ENCODE data around the gene MTG2. TPM values are rescaled to one million over a fixed set of nuclear protein-coding genes. Genes with fewer than 3 reads are reported as not detected.

Gene MTG2
- polyA plus RNA-seq, 1 donor = 30.9 TPM

DNA sequence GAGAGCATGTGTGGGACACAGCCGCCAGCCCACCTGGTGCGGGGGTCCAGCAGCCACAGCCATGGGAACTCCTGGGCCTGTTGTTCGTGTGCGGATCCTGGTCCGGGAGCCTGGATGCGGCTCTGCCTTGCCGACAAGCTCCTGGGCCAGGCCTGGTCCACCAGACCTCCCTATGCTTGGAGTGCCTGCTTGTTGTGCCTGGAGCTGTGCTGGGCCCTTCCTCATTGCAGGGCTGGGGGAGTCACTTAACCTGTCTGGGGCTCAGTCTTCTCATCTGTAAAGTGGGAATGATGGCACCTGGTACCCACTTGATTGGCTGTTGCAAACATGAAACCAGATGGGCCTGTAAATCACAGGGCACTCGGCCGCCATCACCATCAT is 52.9 kb downstream of the MTG2 start:
- no CpG with 5 or more reads among the region's 9 CpGs for WGBS (ENCODE audit: insufficient coverage, low lambda C conversion rate)
- Histone ChIP-seq H3K4me3 (ENCODE audit: low read length) (no peak overlapping the region), H3K27ac (ENCODE audit: low read length) (no peak overlapping the region), H3K36me3 (ENCODE audit: control insufficient read depth, insufficient read depth, low read length) (peaks cover 1% of the 10 kb centered on the region), H3K4me1 (ENCODE audit: control insufficient read depth, insufficient read depth, low read length) (peaks cover 9% of the 10 kb centered on the region), H3K27me3 (ENCODE audit: control insufficient read depth, insufficient read depth, low read length) (no peaks in the 10 kb centered on the region), H3K9me3 (ENCODE audit: control insufficient read depth, low read depth, low read length) (no peaks in the 10 kb centered on the region)
- DNase-seq = no peak

DNA sequence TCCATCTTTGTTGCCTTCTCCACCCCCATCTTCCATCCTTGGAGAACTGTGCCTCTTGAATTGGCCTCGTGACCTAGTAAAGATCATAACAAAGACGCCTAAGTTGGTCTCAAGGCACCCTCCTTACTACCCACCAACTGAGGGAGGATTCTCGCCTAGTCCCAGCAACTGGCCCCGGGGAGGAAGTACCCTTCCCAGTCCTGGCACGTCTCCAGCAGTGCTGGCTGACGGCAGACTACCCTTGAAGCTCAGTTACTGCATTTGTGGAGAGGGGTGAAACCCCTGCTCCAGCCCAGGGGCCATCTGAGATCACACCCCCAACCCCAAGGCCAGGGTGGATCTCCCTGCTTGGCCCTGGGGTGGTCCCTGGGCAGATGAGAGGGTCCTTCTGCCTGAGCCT is 53.4 kb downstream of the MTG2 start:
- no CpG with 5 or more reads among the region's 6 CpGs for WGBS (ENCODE audit: insufficient coverage, low lambda C conversion rate)
- Histone ChIP-seq H3K4me3 (ENCODE audit: low read length) (no peak overlapping the region), H3K4me1 (ENCODE audit: control insufficient read depth, insufficient read depth, low read length) (peaks cover 9% of the 10 kb centered on the region), H3K27ac (ENCODE audit: low read length) (no peak overlapping the region), H3K27me3 (ENCODE audit: control insufficient read depth, insufficient read depth, low read length) (no peaks in the 10 kb centered on the region), H3K36me3 (ENCODE audit: control insufficient read depth, insufficient read depth, low read length) (peaks cover 4% of the 10 kb centered on the region), H3K9me3 (ENCODE audit: control insufficient read depth, low read depth, low read length) (no peaks in the 10 kb centered on the region)
- DNase-seq = no peak

DNA sequence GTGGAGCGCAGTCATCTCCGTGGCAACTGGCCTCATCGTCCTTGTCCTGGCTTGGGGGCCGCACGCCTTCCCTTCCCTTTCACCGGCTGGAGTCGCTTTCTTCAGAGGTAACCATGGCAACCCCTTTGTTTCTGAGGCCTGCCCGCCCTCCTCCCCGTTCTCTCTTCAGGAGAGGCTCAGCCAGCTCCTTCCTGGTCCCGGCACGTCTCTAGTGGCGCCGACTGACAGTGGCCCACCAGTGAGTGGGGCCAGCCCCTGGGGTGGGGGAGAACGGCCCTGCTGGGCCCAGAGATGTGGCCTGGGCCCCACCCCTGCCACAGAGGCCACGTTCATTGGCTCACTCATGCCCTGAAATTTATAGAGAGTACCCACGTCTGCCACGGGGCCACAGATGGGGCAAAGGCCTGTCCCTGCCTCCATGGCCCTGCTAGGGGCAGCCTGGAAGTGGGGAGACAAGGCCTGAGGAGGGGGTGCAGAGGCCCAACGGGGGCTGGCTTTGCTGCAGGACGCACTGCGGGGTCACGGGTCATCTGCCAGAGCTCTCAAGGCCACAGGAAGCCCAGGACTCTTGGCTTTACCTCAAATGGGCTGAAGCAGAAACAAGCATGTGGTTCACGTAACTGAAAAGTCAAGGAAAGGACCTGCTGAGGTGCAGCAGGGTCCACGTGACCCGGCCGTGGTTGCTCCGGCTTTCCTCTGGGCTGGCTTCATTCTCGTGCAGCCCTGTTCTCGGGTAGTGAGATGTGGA is 54.1 kb downstream of the MTG2 start:
- no peak overlapping the region for H3K27ac ChIP-seq (ENCODE audit: low read length)
- H3K4me1 ChIP-seq (ENCODE audit: control insufficient read depth, insufficient read depth, low read length) = peaks cover 13% of the 10 kb centered on the region
- DNase-seq = peak in 1 of 2 donors; percentile 17
- no peaks in the 10 kb centered on the region for H3K27me3 ChIP-seq (ENCODE audit: control insufficient read depth, insufficient read depth, low read length)
- WGBS (ENCODE audit: insufficient coverage, low lambda C conversion rate) = no CpG with 5 or more reads among the region's 28 CpGs
- no peak overlapping the region for H3K4me3 ChIP-seq (ENCODE audit: low read length)
- peaks cover 8% of the 10 kb centered on the region for H3K36me3 ChIP-seq (ENCODE audit: control insufficient read depth, insufficient read depth, low read length)
- no peaks in the 10 kb centered on the region for H3K9me3 ChIP-seq (ENCODE audit: control insufficient read depth, low read depth, low read length)

DNA sequence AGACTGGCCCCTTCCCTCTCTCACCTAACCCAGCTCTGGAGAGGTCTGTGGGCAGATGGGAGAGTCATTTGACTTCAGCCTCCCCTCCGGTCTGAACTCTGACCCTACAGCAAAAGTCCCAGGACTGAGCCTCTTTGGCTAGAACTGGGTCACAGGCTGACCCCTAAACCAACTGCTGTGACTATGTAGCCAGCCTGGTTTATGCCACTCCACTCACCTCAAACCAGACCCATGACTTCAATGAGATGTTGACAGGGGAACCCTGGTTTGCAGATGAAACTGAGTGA is 54.6 kb downstream of the MTG2 start:
- H3K4me1 ChIP-seq (ENCODE audit: control insufficient read depth, insufficient read depth, low read length) = peaks cover 13% of the 10 kb centered on the region
- no peaks in the 10 kb centered on the region for H3K9me3 ChIP-seq (ENCODE audit: control insufficient read depth, low read depth, low read length)
- no CpG with 5 or more reads among the region's 1 CpG for WGBS (ENCODE audit: insufficient coverage, low lambda C conversion rate)
- no peaks in the 10 kb centered on the region for H3K27me3 ChIP-seq (ENCODE audit: control insufficient read depth, insufficient read depth, low read length)
- H3K36me3 ChIP-seq (ENCODE audit: control insufficient read depth, insufficient read depth, low read length) = peaks cover 10% of the 10 kb centered on the region
- no peak overlapping the region for H3K4me3 ChIP-seq (ENCODE audit: low read length)
- no peak for DNase-seq
- H3K27ac ChIP-seq (ENCODE audit: low read length) = no peak overlapping the region

DNA sequence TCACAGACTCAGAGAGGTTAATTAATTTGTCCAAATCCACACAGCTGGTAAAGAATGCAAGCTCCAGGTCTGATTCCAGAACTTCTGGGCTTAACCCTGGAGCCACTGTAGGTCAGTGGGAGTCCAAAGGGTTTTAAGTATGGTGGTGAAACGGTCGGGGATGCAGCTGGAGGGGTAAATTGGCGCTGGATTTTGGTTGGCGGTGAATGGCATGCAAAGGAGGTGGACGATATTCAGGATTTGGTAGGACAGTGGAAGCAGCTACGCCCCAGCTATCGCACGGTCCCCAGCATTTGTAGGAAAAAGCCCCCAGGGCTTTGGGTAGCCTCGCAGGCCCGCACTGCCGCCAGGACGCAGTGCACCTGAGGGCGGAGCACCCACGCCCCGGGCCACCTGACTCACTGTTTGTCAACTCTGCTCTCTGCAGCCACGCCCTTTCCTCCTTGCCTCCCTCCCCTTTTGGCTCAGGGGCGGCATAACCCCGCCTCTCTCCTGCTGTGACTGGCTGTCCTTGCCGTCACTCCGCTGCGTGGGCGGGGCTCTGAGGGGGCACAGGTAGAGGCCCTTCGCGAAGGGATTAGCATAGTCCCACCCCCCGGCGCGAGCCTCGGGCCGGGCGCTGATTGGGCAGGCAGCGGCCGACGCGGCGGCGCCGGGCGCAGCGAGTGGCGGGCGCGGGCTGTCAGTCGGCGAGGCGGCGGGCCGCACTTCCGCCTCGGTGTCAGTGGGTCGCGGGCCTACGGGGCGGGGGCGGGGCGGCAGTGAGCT is 55.2 kb downstream of the MTG2 start, which contains the start of gene OSBPL2:
Gene OSBPL2 (plus strand): TSS at position 721 of the 768 bp plus-strand sequence. CDS start 17,664 bp downstream, outside the sequence.
- Histone ChIP-seq H3K36me3 (ENCODE audit: control insufficient read depth, insufficient read depth, low read length) (peaks cover 15% of the 10 kb centered on the region), H3K27me3 (ENCODE audit: control insufficient read depth, insufficient read depth, low read length) (no peaks in the 10 kb centered on the region), H3K4me1 (ENCODE audit: control insufficient read depth, insufficient read depth, low read length) (peaks cover 13% of the 10 kb centered on the region), H3K9me3 (ENCODE audit: control insufficient read depth, low read depth, low read length) (no peaks in the 10 kb centered on the region), H3K27ac (ENCODE audit: low read length) (peak within 1 kb of the TSS; percentile 13), H3K4me3 (ENCODE audit: low read length) (peak within 1 kb of the TSS; percentile 67)
- DNase-seq = peak; percentile 99 to 100
- WGBS (ENCODE audit: insufficient coverage, low lambda C conversion rate) = no CpG with 5 or more reads among the region's 55 CpGs

DNA sequence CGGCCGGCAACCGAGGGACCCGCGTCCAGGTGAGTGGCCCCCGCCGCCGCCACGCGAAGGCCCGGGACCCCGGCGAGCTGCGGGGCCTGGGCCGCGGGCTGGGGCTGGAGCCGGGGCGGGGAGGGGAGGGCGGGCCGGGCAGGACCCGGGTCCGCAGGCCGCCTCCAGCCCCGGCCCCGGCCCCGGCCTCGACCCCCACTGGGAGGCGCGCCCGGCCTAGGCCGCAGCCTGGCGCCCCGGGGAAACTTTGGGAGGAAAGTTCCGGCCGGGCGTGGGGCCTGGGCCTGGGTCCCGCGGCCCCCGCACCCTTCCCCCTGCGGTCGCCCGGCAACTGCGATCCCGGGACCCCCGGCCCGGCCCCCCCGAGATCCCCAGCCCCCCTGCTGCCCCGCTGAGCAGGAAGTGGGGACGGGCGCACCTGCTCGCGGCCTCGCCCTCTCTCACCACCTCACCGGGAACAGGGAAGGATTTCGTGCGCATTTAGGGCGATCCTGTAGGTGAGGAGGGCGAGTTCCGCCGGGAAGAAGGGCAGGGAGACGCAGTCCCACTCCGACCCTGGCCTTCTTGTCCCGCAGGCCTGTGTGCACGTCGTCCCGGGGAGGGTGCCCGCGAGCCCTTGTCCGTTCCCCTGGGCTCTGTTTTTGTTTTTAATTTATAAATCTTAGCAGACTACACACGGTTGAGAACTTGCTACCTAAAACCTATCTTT is 55.9 kb downstream of the MTG2 start:
- peaks cover 13% of the 10 kb centered on the region for H3K4me1 ChIP-seq (ENCODE audit: control insufficient read depth, insufficient read depth, low read length)
- H3K27ac ChIP-seq (ENCODE audit: low read length) = peak overlapping the region; percentile 13
- no peaks in the 10 kb centered on the region for H3K9me3 ChIP-seq (ENCODE audit: control insufficient read depth, low read depth, low read length)
- H3K4me3 ChIP-seq (ENCODE audit: low read length) = peak overlapping the region; percentile 67
- DNase-seq = peak in 1 of 2 donors; percentile 53
- peaks cover 17% of the 10 kb centered on the region for H3K36me3 ChIP-seq (ENCODE audit: control insufficient read depth, insufficient read depth, low read length)
- H3K27me3 ChIP-seq (ENCODE audit: control insufficient read depth, insufficient read depth, low read length) = no peaks in the 10 kb centered on the region
- 0% methylated on average over 1 of the region's 70 CpGs for WGBS (ENCODE audit: insufficient coverage, low lambda C conversion rate)

DNA sequence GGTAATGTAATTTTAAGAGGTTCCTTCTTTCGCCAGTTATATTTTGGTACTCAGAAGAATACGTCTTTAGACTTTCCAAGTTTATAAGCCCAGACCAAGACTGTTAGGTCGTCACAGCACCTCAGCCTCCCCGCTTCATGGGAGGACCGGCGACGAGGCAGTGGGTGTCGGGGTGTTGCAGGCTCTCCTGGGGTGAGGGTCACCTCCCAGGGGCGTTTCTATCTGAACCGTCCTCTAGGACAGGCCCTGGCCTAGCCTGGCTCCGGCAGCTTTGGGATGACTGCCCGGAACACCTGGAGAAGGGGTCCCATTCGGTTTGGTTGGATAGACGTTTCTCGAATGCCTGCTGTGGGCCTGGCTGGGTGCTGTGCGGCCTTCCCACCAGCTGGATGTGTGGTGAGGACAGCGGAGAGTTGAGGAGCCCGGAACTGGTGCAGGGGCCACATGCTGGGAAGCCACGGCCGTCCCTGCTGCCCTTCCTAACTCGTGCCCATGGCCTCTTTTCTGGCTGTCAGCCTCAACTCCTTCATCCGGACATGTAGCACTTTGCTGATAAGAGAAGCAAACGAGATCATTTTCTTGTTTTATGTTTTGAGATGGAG is 56.6 kb downstream of the MTG2 start:
- WGBS (ENCODE audit: insufficient coverage, low lambda C conversion rate) = 67% methylated on average over 1 of the region's 23 CpGs
- H3K4me1 ChIP-seq (ENCODE audit: control insufficient read depth, insufficient read depth, low read length) = peaks cover 13% of the 10 kb centered on the region
- peak overlapping the region; percentile 67 for H3K4me3 ChIP-seq (ENCODE audit: low read length)
- peaks cover 21% of the 10 kb centered on the region for H3K36me3 ChIP-seq (ENCODE audit: control insufficient read depth, insufficient read depth, low read length)
- H3K27ac ChIP-seq (ENCODE audit: low read length) = peak overlapping the region; percentile 13
- H3K27me3 ChIP-seq (ENCODE audit: control insufficient read depth, insufficient read depth, low read length) = no peaks in the 10 kb centered on the region
- DNase-seq = peak in 1 of 2 donors; percentile 31
- no peaks in the 10 kb centered on the region for H3K9me3 ChIP-seq (ENCODE audit: control insufficient read depth, low read depth, low read length)

DNA sequence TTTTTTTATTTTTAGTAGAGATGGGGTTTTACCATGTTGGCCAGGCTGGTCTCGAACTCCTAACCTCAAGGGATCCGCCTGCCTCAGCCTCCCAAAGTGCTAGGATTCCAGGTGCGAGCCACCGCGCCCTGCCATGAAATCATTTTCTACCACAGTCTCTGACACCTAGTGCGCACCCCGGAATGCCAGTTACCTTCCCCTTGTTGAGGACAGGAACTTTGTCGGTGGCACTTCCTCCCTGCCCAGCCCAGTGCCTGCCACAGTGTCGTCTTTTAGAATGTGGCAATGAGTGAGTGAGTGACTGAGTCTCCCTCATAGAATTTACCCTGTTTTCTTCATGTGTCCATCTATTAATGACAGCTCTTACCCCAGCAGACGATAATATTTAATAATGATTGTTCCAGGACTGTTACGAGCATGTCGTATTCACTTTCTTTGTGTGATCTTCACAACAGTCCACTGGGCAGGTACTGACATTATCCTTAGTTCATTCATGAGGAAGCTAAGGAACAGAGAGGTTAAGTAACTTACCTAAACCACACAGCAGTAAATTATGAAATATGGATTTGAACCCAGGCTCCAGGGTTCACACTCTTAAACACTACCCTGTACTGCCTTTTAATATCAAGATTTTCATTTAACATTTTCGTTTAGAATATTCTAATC is 57.3 kb downstream of the MTG2 start:
- WGBS (ENCODE audit: insufficient coverage, low lambda C conversion rate) = 96% methylated on average over 4 of the region's 13 CpGs
- Histone ChIP-seq H3K27ac (ENCODE audit: low read length) (no peak overlapping the region), H3K36me3 (ENCODE audit: control insufficient read depth, insufficient read depth, low read length) (peaks cover 21% of the 10 kb centered on the region), H3K4me3 (ENCODE audit: low read length) (no peak overlapping the region), H3K4me1 (ENCODE audit: control insufficient read depth, insufficient read depth, low read length) (peaks cover 13% of the 10 kb centered on the region), H3K27me3 (ENCODE audit: control insufficient read depth, insufficient read depth, low read length) (no peaks in the 10 kb centered on the region), H3K9me3 (ENCODE audit: control insufficient read depth, low read depth, low read length) (no peaks in the 10 kb centered on the region)
- no peak for DNase-seq

DNA sequence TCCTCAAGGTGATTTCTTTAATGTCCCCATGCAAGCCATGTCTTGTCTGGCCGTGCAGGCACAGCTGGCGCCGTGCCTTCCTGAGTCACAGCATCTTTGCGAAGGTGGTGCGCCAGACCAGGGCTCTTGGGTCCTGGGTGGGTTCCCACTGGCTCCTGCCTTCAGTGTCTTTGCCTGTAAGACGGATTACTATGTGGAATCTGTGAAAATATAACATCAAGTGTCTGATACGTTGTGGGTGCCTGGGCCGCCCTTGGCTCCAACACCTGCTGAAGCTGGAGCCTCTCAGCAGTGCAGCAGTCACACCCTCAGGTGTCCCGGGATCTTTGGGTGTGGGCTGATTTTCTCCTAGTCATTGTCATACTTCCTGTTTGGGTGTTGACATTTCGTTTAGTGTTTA is 58.7 kb downstream of the MTG2 start:
- Histone ChIP-seq H3K27ac (ENCODE audit: low read length) (peak overlapping the region; percentile 26), H3K36me3 (ENCODE audit: control insufficient read depth, insufficient read depth, low read length) (peaks cover 25% of the 10 kb centered on the region), H3K9me3 (ENCODE audit: control insufficient read depth, low read depth, low read length) (no peaks in the 10 kb centered on the region), H3K27me3 (ENCODE audit: control insufficient read depth, insufficient read depth, low read length) (no peaks in the 10 kb centered on the region), H3K4me3 (ENCODE audit: low read length) (no peak overlapping the region), H3K4me1 (ENCODE audit: control insufficient read depth, insufficient read depth, low read length) (peaks cover 13% of the 10 kb centered on the region)
- 40% methylated on average over 1 of the region's 10 CpGs for WGBS (ENCODE audit: insufficient coverage, low lambda C conversion rate)
- DNase-seq = peak; percentile 31 to 68

DNA sequence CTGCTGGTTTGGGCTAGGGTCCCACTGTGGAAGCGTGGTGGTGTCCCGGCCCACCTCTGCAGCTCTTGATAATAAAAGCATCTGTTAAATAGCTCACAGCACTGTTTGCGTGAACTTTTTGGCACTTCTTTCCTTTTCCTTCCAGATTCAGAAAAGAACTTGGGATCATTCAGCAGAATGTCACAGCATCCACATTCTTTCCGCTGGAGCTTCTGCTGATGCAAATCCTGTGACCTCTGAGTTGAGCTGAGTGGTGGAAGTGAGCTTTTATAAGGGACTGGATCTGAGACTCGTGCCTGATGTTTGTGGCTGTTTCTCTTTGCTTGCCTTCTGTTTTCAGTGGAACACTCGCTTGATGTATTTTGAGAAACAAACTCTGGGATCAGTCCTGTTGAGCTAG is 59.3 kb downstream of the MTG2 start:
- no peak for DNase-seq
- Histone ChIP-seq H3K4me3 (ENCODE audit: low read length) (no peak overlapping the region), H3K27me3 (ENCODE audit: control insufficient read depth, insufficient read depth, low read length) (no peaks in the 10 kb centered on the region), H3K27ac (ENCODE audit: low read length) (peak overlapping the region; percentile 24), H3K9me3 (ENCODE audit: control insufficient read depth, low read depth, low read length) (no peaks in the 10 kb centered on the region), H3K4me1 (ENCODE audit: control insufficient read depth, insufficient read depth, low read length) (peaks cover 13% of the 10 kb centered on the region), H3K36me3 (ENCODE audit: control insufficient read depth, insufficient read depth, low read length) (peaks cover 28% of the 10 kb centered on the region)
- WGBS (ENCODE audit: insufficient coverage, low lambda C conversion rate) = 100% methylated on average over 1 of the region's 6 CpGs

Data from large intestine (tissue), 3 donors.